ENCODE data around the gene EGFLAM.

Gene EGFLAM

DNA sequence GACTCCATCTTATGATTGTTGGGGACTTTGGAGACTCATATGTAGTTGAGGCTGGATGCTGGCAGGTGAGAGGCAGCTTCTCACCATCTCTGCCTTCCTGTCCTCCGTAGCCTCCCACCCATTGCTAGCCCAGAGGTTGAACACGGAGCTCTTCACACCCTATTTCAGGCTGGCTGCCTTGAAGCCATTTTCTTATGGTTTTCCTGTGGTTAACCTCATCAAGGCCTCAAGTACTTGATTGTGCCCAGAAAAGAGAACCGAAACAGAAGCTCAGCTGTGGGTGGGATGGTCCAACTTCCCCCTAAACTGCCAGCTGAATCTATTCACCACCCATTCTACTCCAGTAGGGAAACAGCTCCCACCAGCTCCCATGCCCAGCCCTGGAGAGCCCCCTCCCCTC, 195.1 kb downstream of the EGFLAM start:
- H3K79me2 ChIP-seq (ENCODE audit: insufficient read depth, low read length): no peaks in the 10 kb centered on the region
- no peaks in the 10 kb centered on the region for H3K36me3 ChIP-seq (ENCODE audit: low read length)
- no peaks in the 10 kb centered on the region for H3K9me2 ChIP-seq (replicated peaks; ENCODE audit: insufficient read depth, low read length)
- 0 out of 2 replicates have a peak, but pooled peaks cover 3% of the 10 kb centered on the region for H3F3A ChIP-seq (ENCODE audit: insufficient read depth)
- no peak overlapping the region for H3K9ac ChIP-seq (ENCODE audit: low read length)
- H3K27me3 ChIP-seq (ENCODE audit: low read length): no peaks in the 10 kb centered on the region
- TF ChIP-seq, protein P1, sequence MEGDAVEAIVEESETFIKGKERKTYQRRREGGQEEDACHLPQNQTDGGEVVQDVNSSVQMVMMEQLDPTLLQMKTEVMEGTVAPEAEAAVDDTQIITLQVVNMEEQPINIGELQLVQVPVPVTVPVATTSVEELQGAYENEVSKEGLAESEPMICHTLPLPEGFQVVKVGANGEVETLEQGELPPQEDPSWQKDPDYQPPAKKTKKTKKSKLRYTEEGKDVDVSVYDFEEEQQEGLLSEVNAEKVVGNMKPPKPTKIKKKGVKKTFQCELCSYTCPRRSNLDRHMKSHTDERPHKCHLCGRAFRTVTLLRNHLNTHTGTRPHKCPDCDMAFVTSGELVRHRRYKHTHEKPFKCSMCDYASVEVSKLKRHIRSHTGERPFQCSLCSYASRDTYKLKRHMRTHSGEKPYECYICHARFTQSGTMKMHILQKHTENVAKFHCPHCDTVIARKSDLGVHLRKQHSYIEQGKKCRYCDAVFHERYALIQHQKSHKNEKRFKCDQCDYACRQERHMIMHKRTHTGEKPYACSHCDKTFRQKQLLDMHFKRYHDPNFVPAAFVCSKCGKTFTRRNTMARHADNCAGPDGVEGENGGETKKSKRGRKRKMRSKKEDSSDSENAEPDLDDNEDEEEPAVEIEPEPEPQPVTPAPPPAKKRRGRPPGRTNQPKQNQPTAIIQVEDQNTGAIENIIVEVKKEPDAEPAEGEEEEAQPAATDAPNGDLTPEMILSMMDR (IDR thresholded peaks at IDR 0.05; ENCODE audit: insufficient read depth, low read length, poor library complexity, severe bottlenecking): no peak
- TF ChIP-seq EZH2phosphoT487 (conservative IDR thresholded peaks at IDR 0.05; ENCODE audit: low read length): peak; percentile 100
- no peaks in the 10 kb centered on the region; the same call in 1 of the 2 replicates for H4K20me1 ChIP-seq (ENCODE audit: low read depth, low read length)
- no peak overlapping the region for H3K4me3 ChIP-seq (ENCODE audit: insufficient read depth, low read length, poor library complexity, severe bottlenecking)
- H2AFZ ChIP-seq (ENCODE audit: low read depth, low read length, severe bottlenecking): no peak overlapping the region
- H3K27ac ChIP-seq (ENCODE audit: low read depth, low read length): no peak overlapping the region
- H3K9me3 ChIP-seq (ENCODE audit: insufficient read depth, low read length): no peaks in the 10 kb centered on the region
- H3K4me2 ChIP-seq (ENCODE audit: low read depth, low read length, poor library complexity, severe bottlenecking): no peak overlapping the region

DNA sequence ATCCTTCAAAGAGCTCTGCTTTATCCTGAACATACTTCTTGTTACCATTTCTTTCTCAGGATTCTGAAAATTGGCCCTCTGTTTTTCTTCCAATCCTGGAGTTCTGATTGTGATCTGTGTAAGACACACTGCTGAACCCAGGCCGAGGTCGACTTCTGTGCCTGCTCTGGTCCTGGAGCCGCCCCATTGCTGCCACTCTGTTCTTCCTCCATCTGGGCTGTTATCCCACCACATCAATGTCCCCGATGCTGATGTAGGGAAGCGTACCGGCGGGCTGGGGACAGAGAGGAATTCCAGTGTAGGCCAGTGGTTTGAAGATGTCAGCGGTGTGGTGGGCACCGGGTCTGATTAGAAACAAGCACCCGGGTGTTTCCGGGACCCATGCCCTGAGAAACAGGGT, 195.6 kb downstream of the EGFLAM start:
- no peak overlapping the region for H3K9ac ChIP-seq (ENCODE audit: low read length)
- no peak overlapping the region for H2AFZ ChIP-seq (ENCODE audit: low read depth, low read length, severe bottlenecking)
- H3K9me2 ChIP-seq (replicated peaks; ENCODE audit: insufficient read depth, low read length): no peaks in the 10 kb centered on the region
- no peaks in the 10 kb centered on the region for H3K36me3 ChIP-seq (ENCODE audit: low read length)
- no peaks in the 10 kb centered on the region for H3K27me3 ChIP-seq (ENCODE audit: low read length)
- H4K20me1 ChIP-seq (ENCODE audit: low read depth, low read length): no peaks in the 10 kb centered on the region; the same call in 1 of the 2 replicates
- no peaks in the 10 kb centered on the region for H3K9me3 ChIP-seq (ENCODE audit: insufficient read depth, low read length)
- H3K27ac ChIP-seq (ENCODE audit: low read depth, low read length): no peak overlapping the region
- H3K4me3 ChIP-seq (ENCODE audit: insufficient read depth, low read length, poor library complexity, severe bottlenecking): no peak overlapping the region
- 0 out of 2 replicates have a peak, but pooled peaks cover 3% of the 10 kb centered on the region for H3F3A ChIP-seq (ENCODE audit: insufficient read depth)
- H3K79me2 ChIP-seq (ENCODE audit: insufficient read depth, low read length): no peaks in the 10 kb centered on the region
- TF ChIP-seq, protein P1 (IDR thresholded peaks at IDR 0.05; ENCODE audit: insufficient read depth, low read length, poor library complexity, severe bottlenecking): no peak
- TF ChIP-seq EZH2phosphoT487 (conservative IDR thresholded peaks at IDR 0.05; ENCODE audit: low read length): no peak
- no peak overlapping the region for H3K4me2 ChIP-seq (ENCODE audit: low read depth, low read length, poor library complexity, severe bottlenecking)

DNA sequence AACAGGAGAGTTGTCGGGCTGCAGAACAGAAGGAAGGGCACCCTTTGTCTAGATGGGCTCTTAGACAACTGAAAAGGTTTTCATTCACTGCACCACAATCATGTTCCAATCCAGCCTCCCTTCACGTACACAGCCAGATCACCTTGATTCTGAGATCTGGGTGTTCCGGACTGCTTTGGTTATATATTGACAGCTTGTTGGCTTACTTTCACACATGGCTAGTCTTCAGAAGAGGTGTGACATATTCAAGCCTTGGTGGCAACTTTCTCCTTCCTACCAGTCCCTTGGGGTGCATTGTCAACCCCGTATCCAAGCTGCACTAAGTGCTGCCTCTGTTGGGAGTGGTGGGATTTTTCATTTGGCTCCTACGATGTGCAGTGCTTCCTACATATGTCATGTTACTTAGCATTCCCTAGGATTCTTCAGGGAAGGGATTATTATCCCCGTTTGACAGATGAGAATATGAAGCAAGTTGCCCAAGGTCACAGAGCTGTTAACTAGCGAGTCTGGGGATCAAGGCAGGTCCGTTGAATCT, 197.5 kb downstream of the EGFLAM start:
- Histone ChIP-seq H3K4me2 (ENCODE audit: low read depth, low read length, poor library complexity, severe bottlenecking) (no peak overlapping the region), H3K36me3 (ENCODE audit: low read length) (no peaks in the 10 kb centered on the region), H3K27ac (ENCODE audit: low read depth, low read length) (no peak overlapping the region), H2AFZ (ENCODE audit: low read depth, low read length, severe bottlenecking) (no peak overlapping the region), H3K9ac (ENCODE audit: low read length) (no peak overlapping the region), H3K9me3 (ENCODE audit: insufficient read depth, low read length) (no peaks in the 10 kb centered on the region), H3F3A (ENCODE audit: insufficient read depth) (0 out of 2 replicates have a peak, but pooled peaks cover 3% of the 10 kb centered on the region), H3K79me2 (ENCODE audit: insufficient read depth, low read length) (no peaks in the 10 kb centered on the region), H3K27me3 (ENCODE audit: low read length) (no peaks in the 10 kb centered on the region; the same call in 1 of the 2 replicates), H3K4me3 (ENCODE audit: insufficient read depth, low read length, poor library complexity, severe bottlenecking) (no peak overlapping the region), H4K20me1 (ENCODE audit: low read depth, low read length) (no peaks in the 10 kb centered on the region; the same call in 1 of the 2 replicates), H3K9me2 (replicated peaks; ENCODE audit: insufficient read depth, low read length) (no peaks in the 10 kb centered on the region)
- TF ChIP-seq EZH2phosphoT487 (conservative IDR thresholded peaks at IDR 0.05; ENCODE audit: low read length): no peak
- TF ChIP-seq, protein P1 (IDR thresholded peaks at IDR 0.05; ENCODE audit: insufficient read depth, low read length, poor library complexity, severe bottlenecking): no peak
